IMR-90 (cell line): ENCODE data around the gene AKAP9. TPM values are rescaled to one million over a fixed set of nuclear protein-coding genes. Genes with fewer than 3 reads are reported as not detected.

Experiments used
- ATAC-seq: fragments of 200-7000 bp; cut with Tn5 transposase; 2 replicates; pipeline ENCODE4 v1.9.1; 2020; ENCODE audit warnings: low read depth, mild to moderate bottlenecking, moderate library complexity
- BruUV-seq: library from RNA; stranded (reverse); fragments of 400-500 nt; replicated peaks from 2 replicates; lab custom pipeline; 2021; lab: Mats Ljungman, UMichigan
- CTCF ChIA-PET: fragments of 300-600 bp; formaldehyde crosslinking; extraction: SDS; loops from one replicate; lab custom pipeline; 2021; ENCODE audit warnings: antibody characterized with exemption; lab: Yijun Ruan, JAX
- POLR2A ChIA-PET: fragments of 300-600 bp; sonication (Branson Sonifier 250); formaldehyde crosslinking; loops from one replicate; lab custom pipeline; 2022; ENCODE audit warnings: antibody characterized with exemption; ENCODE audit not compliant: unreplicated experiment; lab: Charles Lee
- DNase-seq: peaks from one replicate; pipeline ENCODE4 v3.0.0; 2013
- H2AFZ ChIP-seq: replicated peaks from 2 replicates; pipeline ENCODE3; 2013; ENCODE audit warnings: low read length, mild to moderate bottlenecking; ENCODE audit not compliant: poor library complexity
- H2AK5ac ChIP-seq: 2 replicates; pipeline ENCODE4 v1.6.1; 2013; ENCODE audit warnings: low read depth, low read length, inconsistent platforms
- H2AK9ac ChIP-seq: replicated peaks from 2 replicates; pipeline ENCODE3; 2013; ENCODE audit warnings: mild to moderate bottlenecking, low read depth, low read length, moderate library complexity; ENCODE audit not compliant: poor library complexity
- H2BK120ac ChIP-seq: 2 replicates; pipeline ENCODE4 v1.6.1; 2013; ENCODE audit warnings: low read depth, low read length, inconsistent platforms
- H2BK15ac ChIP-seq: 3 replicates; pipeline ENCODE4 v1.6.1; 2013; ENCODE audit warnings: low read depth, low read length, inconsistent platforms
- H2BK20ac ChIP-seq: 2 replicates; pipeline ENCODE4 v1.6.1; 2013; ENCODE audit warnings: low read depth, mild to moderate bottlenecking, inconsistent platforms, low read length, moderate library complexity
- H2BK5ac ChIP-seq: 2 replicates; pipeline ENCODE4 v1.6.1; 2013; ENCODE audit warnings: mild to moderate bottlenecking, low read depth, low read length, inconsistent platforms; ENCODE audit not compliant: poor library complexity, severe bottlenecking
- H3K14ac ChIP-seq: replicated peaks from 2 replicates; pipeline ENCODE4 v1.6.1; 2013; ENCODE audit warnings: low read depth, low read length, inconsistent platforms
- H3K18ac ChIP-seq: 2 replicates; pipeline ENCODE4 v1.6.1; 2013; ENCODE audit warnings: low read depth, low read length, control low read depth
- H3K23ac ChIP-seq: 2 replicates; pipeline ENCODE4 v1.6.1; 2013; ENCODE audit warnings: low read depth, low read length, inconsistent platforms
- H3K27ac ChIP-seq: 2 replicates; pipeline ENCODE4 v1.5.1; 2013; ENCODE audit warnings: mild to moderate bottlenecking, control low read depth, low read length; ENCODE audit not compliant: insufficient read depth
- H3K27me3 ChIP-seq: 2 replicates; pipeline ENCODE4 v1.6.1; 2013; ENCODE audit warnings: low read length; ENCODE audit not compliant: control insufficient read depth, insufficient read depth
- H3K36me3 ChIP-seq: 2 replicates; pipeline ENCODE4 v1.6.1; 2013; ENCODE audit warnings: low read length, mixed read lengths; ENCODE audit not compliant: control insufficient read depth, insufficient read depth
- H3K4ac ChIP-seq: 2 replicates; pipeline ENCODE4 v1.6.1; 2013; ENCODE audit warnings: low read depth, low read length, inconsistent platforms
- H3K4me1 ChIP-seq: 2 replicates; pipeline ENCODE4 v1.6.1; 2013; ENCODE audit warnings: low read length, mixed read lengths; ENCODE audit not compliant: control insufficient read depth, insufficient read depth
- H3K4me2 ChIP-seq: 2 replicates; pipeline ENCODE4 v1.6.1; 2013; ENCODE audit warnings: low read depth, mild to moderate bottlenecking, control low read depth, low read length, moderate library complexity
- H3K4me3 ChIP-seq: 2 replicates; pipeline ENCODE4 v1.5.1; 2013; ENCODE audit warnings: low read depth, mild to moderate bottlenecking, control low read depth, low read length, moderate library complexity; ENCODE audit not compliant: insufficient read depth
- H3K56ac ChIP-seq: 2 replicates; pipeline ENCODE4 v1.6.1; 2013; ENCODE audit warnings: low read length, inconsistent platforms; ENCODE audit not compliant: insufficient read depth; ENCODE audit errors: extremely low read depth
- H3K79me1 ChIP-seq, 2 experiments: 2 replicates each; pipeline ENCODE4 v1.6.1; 2013; ENCODE audit warnings: low read length in 2 of 2, inconsistent platforms in 1 of 2, low read depth in 1 of 2
- H3K9ac ChIP-seq: 2 replicates; pipeline ENCODE4 v1.6.1; 2013; ENCODE audit warnings: low read depth, low read length, control low read depth
- H3K9me1 ChIP-seq: 2 replicates; pipeline ENCODE4 v1.6.1; 2013; ENCODE audit warnings: low read length, inconsistent platforms; ENCODE audit not compliant: insufficient read depth
- H3K9me3 ChIP-seq: 2 replicates; pipeline ENCODE4 v1.6.1; 2013; ENCODE audit warnings: low read length; ENCODE audit not compliant: control insufficient read depth, insufficient read depth
- H4K20me1 ChIP-seq: 2 replicates; pipeline ENCODE4 v1.6.1; 2013; ENCODE audit warnings: low read length, inconsistent platforms; ENCODE audit not compliant: insufficient read depth
- H4K5ac ChIP-seq: 2 replicates; pipeline ENCODE4 v1.6.1; 2013; ENCODE audit warnings: mild to moderate bottlenecking, low read depth, low read length, control low read depth
- H4K8ac ChIP-seq, 2 experiments: 2 replicates each; pipeline ENCODE4 v1.6.1; 2013; ENCODE audit warnings: low read depth in 2 of 2, low read length in 2 of 2, control low read depth in 1 of 2, inconsistent platforms in 1 of 2
- H4K91ac ChIP-seq: 2 replicates; pipeline ENCODE4 v1.6.1; 2013; ENCODE audit warnings: low read depth, low read length, inconsistent platforms; ENCODE audit not compliant: insufficient read depth
- BHLHE40 ChIP-seq: fragments of 150-350 bp; IDR thresholded peaks from 2 replicates; pipeline ENCODE4 v1.6.1; 2016; ENCODE audit warnings: mild to moderate bottlenecking, low read depth, low read length
- CEBPB ChIP-seq: IDR thresholded peaks from 2 replicates; pipeline ENCODE4 v1.6.1; 2012; ENCODE audit warnings: low read depth, low read length, improper control_type of control experiment
- CHD1 ChIP-seq: IDR thresholded peaks from 2 replicates; pipeline ENCODE4 v1.6.1; 2012; ENCODE audit warnings: low read depth, low read length, improper control_type of control experiment
- FOS ChIP-seq: fragments of 150-350 bp; IDR thresholded peaks from 2 replicates; pipeline ENCODE4 v1.6.1; 2016; ENCODE audit warnings: low read depth, low read length
- MAZ ChIP-seq: IDR thresholded peaks from 2 replicates; pipeline ENCODE4 v1.6.1; 2012; ENCODE audit warnings: low read depth, mild to moderate bottlenecking, low read length, improper control_type of control experiment, moderate library complexity, borderline replicate concordance
- MXI1 ChIP-seq: IDR thresholded peaks from 2 replicates; pipeline ENCODE4 v1.6.1; 2012; ENCODE audit warnings: low read depth, mild to moderate bottlenecking, low read length, moderate library complexity, borderline replicate concordance
- NFE2L2 ChIP-seq: fragments of 150-350 bp; IDR thresholded peaks from 2 replicates; pipeline ENCODE4 v1.6.1; 2016; ENCODE audit warnings: low read depth, mild to moderate bottlenecking, low read length
- POLR2A ChIP-seq: IDR thresholded peaks from 2 replicates; pipeline ENCODE4 v1.6.1; 2012; ENCODE audit warnings: mild to moderate bottlenecking, low read depth, low read length
- SMC3 ChIP-seq: fragments of 150-350 bp; IDR thresholded peaks from 2 replicates; pipeline ENCODE4 v1.6.1; 2016; ENCODE audit warnings: low read depth, mild to moderate bottlenecking, antibody characterized with exemption, low read length, moderate library complexity
- USF2 ChIP-seq: fragments of 150-350 bp; IDR thresholded peaks from 2 replicates; pipeline ENCODE4 v1.6.1; 2017; ENCODE audit warnings: mild to moderate bottlenecking, antibody characterized with exemption, low read length, low read depth
- dilution Hi-C: fragments of 300-500 bp; cut with HindIII; formaldehyde crosslinking; loops from one replicate; pipeline ENCODE4 v1.14.3; 2018; ENCODE audit warnings: low sequenced_read_pairs; ENCODE audit not compliant: unreplicated experiment
- in situ Hi-C: fragments of 300-500 bp; cut with MboI; formaldehyde crosslinking; loops from 3 replicates; pipeline ENCODE4 v1.14.3; 2019; ENCODE audit warnings: low sequenced_read_pairs, inconsistent platforms, mixed read lengths
- intact Hi-C: fragments of 100-400 bp; cut with micrococcal nuclease; formaldehyde crosslinking; loops from 2 replicates; pipeline ENCODE4 v1.10.0; 2022
- polyA plus RNA-seq, 3 experiments: library from polyadenylated mRNA; depleted of rRNA; stranded (reverse); fragments of >200 nt; gene quantifications; 2 replicates each; pipeline ENCODE4 v1.2.3, GENCODE V29; 2012; ENCODE audit warnings: low replicate concordance in 1 of 3
- total RNA-seq: library from RNA; depleted of rRNA; stranded (reverse); fragments of >200 nt; gene quantifications from 2 replicates; pipeline ENCODE4 v1.2.3, GENCODE V29; 2012
- TF ChIP-seq, protein P1 (sequence below): conservative IDR thresholded peaks from 2 replicates; pipeline ENCODE4 v1.5.1; 2012; ENCODE audit warnings: mild to moderate bottlenecking, low read depth, low read length, improper control_type of control experiment

The AKAP9 gene
- total and polyA plus RNA-seq, 2 of the 4 experiments (the other 2 are of a cell fraction) = 9.7 to 25.3 TPM

DNA sequence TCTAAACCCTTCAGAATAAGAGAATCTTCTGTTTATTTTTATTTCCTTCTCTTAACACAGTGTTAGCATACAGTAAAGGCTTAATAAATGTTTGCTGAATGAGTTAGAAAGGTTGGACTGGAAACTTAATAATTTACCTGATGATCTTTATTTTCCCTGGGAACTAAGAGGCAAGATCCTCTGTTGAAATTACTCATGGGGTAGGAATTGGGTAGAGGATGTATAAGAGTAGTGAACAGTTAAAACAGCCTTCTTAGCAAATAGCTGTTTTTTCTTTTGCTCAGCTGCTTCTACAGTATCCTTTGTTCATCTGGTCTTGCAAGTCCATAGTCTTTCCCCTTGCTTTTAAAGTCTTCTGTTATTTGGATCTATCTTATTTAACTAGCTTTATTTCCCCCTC, 80.0 kb downstream of the AKAP9 start:
- in situ Hi-C loops (no loop called here), dilution Hi-C loops (no loop called here), intact Hi-C loops (no loop called here)
- H3K4me3 ChIP-seq = no peak overlapping the region
- H4K8ac ChIP-seq = no peak overlapping the region; a peak in 1 of 4 replicates
- no peak overlapping the region for H2BK20ac ChIP-seq
- no peak overlapping the region for H3K18ac ChIP-seq
- ChIA-PET CTCF (interaction anchor here (0.9 kb wide), 1 partner anchor 190 kb away, joined by 3 read pairs; no protein-coding TSS in a partner anchor), POLR2A (no interaction called here)
- peaks cover 6% of the 10 kb centered on the region for H3K9me1 ChIP-seq
- H2AK5ac ChIP-seq = no peak overlapping the region
- peak; percentile 63 for DNase-seq
- H2BK5ac ChIP-seq = peak overlapping the region; percentile 18
- H3K27ac ChIP-seq = no peak overlapping the region
- H2BK15ac ChIP-seq = no peak overlapping the region
- H3K27me3 ChIP-seq = no peaks in the 10 kb centered on the region
- BruUV-seq = no TSS peak
- H2AK9ac ChIP-seq = no peak overlapping the region
- TF ChIP-seq MXI1 (no peak), MAZ (no peak), POLR2A (no peak), NFE2L2 (no peak), USF2 (no peak), SMC3 (no peak), BHLHE40 (no peak), CEBPB (no peak), CHD1 (no peak), FOS (no peak)
- TF ChIP-seq, protein P1, sequence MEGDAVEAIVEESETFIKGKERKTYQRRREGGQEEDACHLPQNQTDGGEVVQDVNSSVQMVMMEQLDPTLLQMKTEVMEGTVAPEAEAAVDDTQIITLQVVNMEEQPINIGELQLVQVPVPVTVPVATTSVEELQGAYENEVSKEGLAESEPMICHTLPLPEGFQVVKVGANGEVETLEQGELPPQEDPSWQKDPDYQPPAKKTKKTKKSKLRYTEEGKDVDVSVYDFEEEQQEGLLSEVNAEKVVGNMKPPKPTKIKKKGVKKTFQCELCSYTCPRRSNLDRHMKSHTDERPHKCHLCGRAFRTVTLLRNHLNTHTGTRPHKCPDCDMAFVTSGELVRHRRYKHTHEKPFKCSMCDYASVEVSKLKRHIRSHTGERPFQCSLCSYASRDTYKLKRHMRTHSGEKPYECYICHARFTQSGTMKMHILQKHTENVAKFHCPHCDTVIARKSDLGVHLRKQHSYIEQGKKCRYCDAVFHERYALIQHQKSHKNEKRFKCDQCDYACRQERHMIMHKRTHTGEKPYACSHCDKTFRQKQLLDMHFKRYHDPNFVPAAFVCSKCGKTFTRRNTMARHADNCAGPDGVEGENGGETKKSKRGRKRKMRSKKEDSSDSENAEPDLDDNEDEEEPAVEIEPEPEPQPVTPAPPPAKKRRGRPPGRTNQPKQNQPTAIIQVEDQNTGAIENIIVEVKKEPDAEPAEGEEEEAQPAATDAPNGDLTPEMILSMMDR = no peak
- no peak overlapping the region for H3K4me2 ChIP-seq
- no peak overlapping the region for H3K4ac ChIP-seq
- H3K4me1 ChIP-seq = peaks cover 5% of the 10 kb centered on the region; the same call in 1 of the 2 replicates
- ATAC-seq = 0 out of 2 replicates have a peak, but pooled peaks have one; percentile 29
- H4K20me1 ChIP-seq = no peaks in the 10 kb centered on the region
- H3K56ac ChIP-seq = no peak overlapping the region
- H2AFZ ChIP-seq = no peak overlapping the region
- peaks cover 7% of the 10 kb centered on the region for H3K36me3 ChIP-seq
- no peak overlapping the region; the same call in 1 of the 2 replicates for H3K14ac ChIP-seq
- H4K91ac ChIP-seq = no peak overlapping the region
- peaks cover 0 to 7% of the 10 kb centered on the region in 2 experiments; a peak in 3 of 4 replicates for H3K79me1 ChIP-seq
- no peaks in the 10 kb centered on the region for H3K9me3 ChIP-seq
- H3K9ac ChIP-seq = no peak overlapping the region
- no peak overlapping the region for H4K5ac ChIP-seq
- no peak overlapping the region; the same call in 1 of the 2 replicates for H3K23ac ChIP-seq
- H2BK120ac ChIP-seq = no peak overlapping the region
